Right atrium auricular region (tissue), 2 donors: ENCODE data around the gene PRRG2. TPM values are rescaled to one million over a fixed set of nuclear protein-coding genes. Genes with fewer than 3 reads are reported as not detected.
"Not testable (repeated sequence)": the region's sequence is repeated elsewhere in the genome, so short reads cannot be mapped to it uniquely, and the experiment has no call there.

ENCODE experiments used
- DNase-seq: peaks from one replicate; pipeline ENCODE4 v3.0.0-alpha.2; 2019; ENCODE audit warnings: low spot score
- H3K27ac ChIP-seq, 2 donors: fragments of 200-600 bp; sonication (generic); 1 replicate in 1 of 2; 2 replicates in 1 of 2; pipeline ENCODE4 v1.5.1; 2016 to 2019
- H3K27me3 ChIP-seq, 2 donors: fragments of 200-600 bp; sonication (generic); one replicate each; pipeline versions ENCODE4 v1.5.1 to v1.6.0; 2017 to 2019
- H3K36me3 ChIP-seq: fragments of 200-600 bp; sonication (generic); one replicate; pipeline ENCODE4 v1.5.1; 2016
- H3K4me1 ChIP-seq, 2 donors: fragments of 200-600 bp; sonication (generic); one replicate each; pipeline versions ENCODE4 v1.5.1 to v1.6.0; 2017 to 2019
- H3K4me3 ChIP-seq, 2 donors: fragments of 200-600 bp; sonication (generic); 1 replicate in 1 of 2; 2 replicates in 1 of 2; pipeline ENCODE4 v1.5.1; 2017 to 2019; ENCODE audit warnings: mild to moderate bottlenecking in 1 of 2, moderate library complexity in 1 of 2
- H3K9me3 ChIP-seq, 2 donors: fragments of 200-600 bp; sonication (generic); one replicate each; pipeline ENCODE4 v1.5.1; 2019
- CTCF ChIP-seq, 2 donors: fragments of 200-600 bp; sonication (generic); IDR thresholded peaks; one replicate each; pipeline ENCODE4 v1.5.1; 2019; ENCODE audit warnings: antibody characterized with exemption in 2 of 2
- total RNA-seq, 2 donors: library from RNA; depleted of rRNA; stranded (reverse); fragments of >200 nt; gene quantifications; one replicate each; pipeline ENCODE4 v1.1.0, GENCODE V29; 2016

The PRRG2 gene
- total RNA-seq, 2 donors from 2014 or later: 0.63 to 2.3 TPM

- Histone ChIP-seq H3K4me1 (peaks cover 0 to 16% of the 10 kb centered on the region in 2 donors), H3K27me3 (no peaks in the 10 kb centered on the region), H3K4me3 (no peak overlapping the region), H3K36me3 (peaks cover 51% of the 10 kb centered on the region), H3K9me3 (no peaks in the 10 kb centered on the region), H3K27ac (no peak overlapping the region)
- no peak for DNase-seq
- no peak for TF ChIP-seq CTCF (IDR thresholded peaks at IDR 0.05)
These were observed 35.8 kb downstream of the PRRG2 start for GRCh38 chr19:49616945-49617344.

GRCh38 chr19:49617860-49618259 lies 36.7 kb downstream of the PRRG2 start:
- H3K36me3 ChIP-seq: peaks cover 53% of the 10 kb centered on the region
- not testable (repeated sequence) for DNase-seq

GRCh38 chr19:49624967-49625910 lies 44.1 kb downstream of the PRRG2 start:
- no peak for TF ChIP-seq CTCF (IDR thresholded peaks at IDR 0.05)
- peaks cover 0 to 6% of the 10 kb centered on the region in 2 donors for H3K4me1 ChIP-seq
- no peaks in the 10 kb centered on the region for H3K27me3 ChIP-seq
- peaks cover 21% of the 10 kb centered on the region for H3K36me3 ChIP-seq
- no peak for DNase-seq
- no peak overlapping the region for H3K4me3 ChIP-seq
- no peak overlapping the region for H3K27ac ChIP-seq
- no peaks in the 10 kb centered on the region for H3K9me3 ChIP-seq

More at GRCh38 chr19:49617860-49618259, 36.7 kb downstream of the PRRG2 start:
- H3K27me3 ChIP-seq, H3K9me3 ChIP-seq, H3K27ac ChIP-seq, H3K4me1 ChIP-seq, H3K4me3 ChIP-seq: not testable (repeated sequence)

- Histone ChIP-seq H3K27me3 (no peaks in the 10 kb centered on the region), H3K4me3 (no peak overlapping the region), H3K36me3 (peaks cover 16% of the 10 kb centered on the region), H3K27ac (no peak overlapping the region), H3K9me3 (no peaks in the 10 kb centered on the region), H3K4me1 (peaks cover 0 to 15% of the 10 kb centered on the region in 2 donors)
- DNase-seq: no peak
- TF ChIP-seq CTCF (IDR thresholded peaks at IDR 0.05): no peak
These were observed 45.1 kb downstream of the PRRG2 start for GRCh38 chr19:49626226-49626625.

GRCh38 chr19:49629659-49630058 lies 48.5 kb downstream of the PRRG2 start:
- no peaks in the 10 kb centered on the region for H3K27me3 ChIP-seq
- H3K36me3 ChIP-seq: peaks cover 8% of the 10 kb centered on the region
- H3K4me1 ChIP-seq: peaks cover 0 to 22% of the 10 kb centered on the region in 2 donors
- no peak for TF ChIP-seq CTCF (IDR thresholded peaks at IDR 0.05)
- no peak for DNase-seq
- H3K27ac ChIP-seq: no peak overlapping the region
- H3K9me3 ChIP-seq: no peaks in the 10 kb centered on the region
- no peak overlapping the region for H3K4me3 ChIP-seq

GRCh38 chr19:49631014-49631588 lies 50.0 kb downstream of the PRRG2 start:
- H3K9me3 ChIP-seq: no peaks in the 10 kb centered on the region
- H3K4me3 ChIP-seq: no peak overlapping the region
- no peak for TF ChIP-seq CTCF (IDR thresholded peaks at IDR 0.05)
- peaks cover 4% of the 10 kb centered on the region for H3K36me3 ChIP-seq
- H3K4me1 ChIP-seq: peaks cover 0 to 34% of the 10 kb centered on the region in 2 donors
- H3K27me3 ChIP-seq: no peaks in the 10 kb centered on the region
- DNase-seq: no peak
- no peak overlapping the region for H3K27ac ChIP-seq
